HG03135 (cell line): ENCODE results near the gene MYO1C.

Experiments
- ATAC-seq: cut with Tn5 transposase; IDR thresholded peaks from one replicate; pipeline ENCODE4 v1.9.1; 2021; ENCODE audit warnings: mild to moderate bottlenecking, moderate library complexity; ENCODE audit not compliant: unreplicated experiment

MYO1C gene

GRCh38 chr17:1485423-1486376, 6.8 kb downstream of the MYO1C start:
- no peak for ATAC-seq

DNA sequence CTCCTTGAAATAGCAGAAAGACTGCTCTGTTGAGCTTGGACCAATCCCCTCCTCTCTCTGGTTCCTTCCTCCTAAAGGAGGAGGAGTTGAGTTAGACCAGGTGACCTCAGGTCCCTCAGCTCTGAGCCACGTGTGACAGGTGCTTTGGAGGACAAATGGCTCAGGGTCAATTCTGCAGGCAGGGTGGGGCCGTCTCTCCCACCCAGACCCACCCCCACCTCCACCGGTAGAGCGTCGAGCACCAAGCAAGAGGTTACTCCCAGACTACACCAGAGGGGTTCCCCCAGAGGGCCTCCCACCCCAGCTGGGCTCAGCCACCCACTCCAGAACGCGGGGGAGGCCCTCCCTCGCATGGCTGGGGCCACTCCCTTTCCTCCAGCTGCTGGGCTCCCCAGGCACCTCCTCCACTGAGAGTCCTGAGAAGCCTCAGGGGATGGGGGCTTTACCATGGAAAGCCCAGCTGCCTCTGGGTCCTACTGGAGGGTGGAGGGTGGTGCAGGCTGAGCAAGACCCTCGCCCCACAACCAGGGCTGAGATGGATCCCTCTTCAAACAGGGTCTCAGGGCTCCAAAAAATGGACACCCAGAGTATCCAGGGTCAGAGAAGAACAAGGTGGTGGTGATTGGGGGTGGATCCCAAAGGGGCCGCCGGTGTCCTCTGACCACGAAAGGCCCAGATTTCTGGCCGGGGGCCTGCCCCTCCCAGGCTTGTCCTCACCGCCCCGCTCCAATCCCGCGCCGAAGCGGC, 7.6 kb downstream of the MYO1C start:
- ATAC-seq, result peak; percentile 36

DNA sequence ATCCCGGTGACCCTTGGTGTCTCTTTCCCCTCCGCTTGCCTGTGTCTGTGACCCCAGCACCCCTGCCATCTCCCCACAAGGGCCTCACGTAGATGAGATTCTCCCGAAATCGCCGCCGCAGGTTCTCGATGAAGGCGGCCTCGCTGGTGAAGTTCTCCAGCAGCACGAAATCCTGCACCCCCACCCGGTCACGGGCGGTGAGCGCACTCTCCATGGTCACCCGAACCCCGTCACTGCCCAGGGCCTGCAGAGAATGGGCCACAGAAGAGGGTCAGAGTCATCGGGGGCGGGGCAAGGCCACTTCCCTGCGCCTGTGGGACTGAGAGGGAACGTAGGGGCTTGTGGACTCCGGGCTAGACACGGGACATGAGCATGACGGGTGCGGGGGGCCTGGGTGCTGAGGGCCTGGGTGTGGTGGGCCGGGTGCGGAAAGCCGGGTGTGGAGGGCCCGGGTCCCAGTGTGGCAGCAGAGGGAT, 8.4 kb downstream of the MYO1C start:
- no peak for ATAC-seq

GRCh38 chr17:1482680-1483079, 9.8 kb downstream of the MYO1C start:
- ATAC-seq, result no peak

DNA sequence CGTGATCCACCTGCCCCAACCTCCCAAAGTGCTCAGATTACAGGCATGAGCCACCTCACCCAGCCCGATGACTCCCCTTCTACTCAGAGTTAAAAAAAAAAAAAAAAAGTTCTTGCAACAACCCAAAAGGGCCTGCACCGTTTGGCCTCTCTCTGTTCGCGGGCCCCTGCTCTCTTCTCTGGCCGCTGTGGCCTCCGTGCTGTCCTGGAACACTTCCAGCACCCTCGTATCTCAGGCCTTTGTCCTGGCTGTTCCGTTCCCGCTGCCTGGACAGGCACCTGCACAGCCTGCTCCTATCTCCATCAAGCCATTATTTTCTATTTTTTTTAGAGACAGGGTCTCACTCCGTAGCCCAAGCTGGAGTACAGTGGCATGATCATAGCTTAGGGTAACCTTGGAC, 10.8 kb downstream of the MYO1C start:
- ATAC-seq, result no peak

DNA sequence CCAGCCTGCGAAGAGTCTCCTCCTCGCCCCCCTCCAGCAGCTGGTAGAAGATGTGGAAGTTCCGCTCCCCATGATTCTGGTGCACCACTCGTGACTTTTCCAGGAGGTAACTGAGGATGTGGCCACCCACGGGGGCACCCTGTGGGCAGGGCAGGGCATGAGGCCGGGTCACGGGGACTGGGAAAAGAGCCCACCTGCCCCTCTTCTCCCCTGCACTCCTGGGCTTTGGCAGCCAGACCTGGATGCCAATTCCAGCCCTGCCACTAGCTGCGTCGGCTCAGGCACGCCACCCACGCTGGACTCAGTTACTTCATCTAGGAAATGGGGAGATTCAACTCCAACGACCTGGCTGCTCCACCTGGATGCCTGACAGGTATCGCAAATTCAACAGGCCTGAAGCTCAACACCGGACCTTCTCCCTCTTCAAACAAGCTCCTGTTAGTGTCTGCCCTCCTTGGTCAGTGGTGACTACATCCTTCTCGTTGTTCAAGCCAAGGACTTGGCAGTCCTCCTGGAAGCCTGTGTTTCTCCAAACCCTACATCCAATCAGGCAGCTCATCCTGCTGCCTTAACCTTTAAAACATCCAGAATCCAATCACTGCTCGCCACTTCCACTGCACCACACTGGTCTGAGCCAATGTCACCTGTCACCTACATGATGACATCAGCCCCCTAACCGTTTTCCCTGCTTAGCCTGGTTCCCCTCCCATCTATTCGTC, 11.6 kb downstream of the MYO1C start:
- ATAC-seq, result no peak

GRCh38 chr17:1478418-1478817, 14.1 kb downstream of the MYO1C start:
- ATAC-seq, result no peak

DNA sequence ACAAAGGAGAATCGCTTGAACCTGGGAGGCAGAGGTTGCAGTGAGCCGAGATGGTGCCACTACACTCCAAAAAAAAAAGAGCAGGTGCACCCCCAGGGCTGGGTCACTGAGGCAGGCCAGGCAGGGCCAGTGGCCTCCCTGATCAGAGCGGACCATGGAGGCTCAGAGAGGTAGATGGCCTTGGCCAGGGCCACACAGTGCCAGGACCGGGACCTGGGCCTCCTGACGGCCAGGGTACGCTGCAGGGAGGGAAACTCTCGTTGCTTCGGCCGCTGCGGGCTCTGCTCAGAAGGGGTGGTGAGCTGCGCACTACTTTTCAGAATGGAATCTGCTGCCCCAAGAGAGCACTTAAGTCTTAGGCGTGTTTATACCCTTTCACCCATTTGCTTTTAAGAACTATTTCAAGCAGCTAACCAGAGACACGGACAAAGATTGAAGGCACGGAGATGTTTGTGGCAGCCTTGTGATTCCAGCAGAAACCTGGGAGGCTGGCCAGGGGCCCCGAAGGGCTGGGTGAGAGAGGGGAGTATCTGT, 17.1 kb downstream of the MYO1C start:
- no peak for ATAC-seq

DNA sequence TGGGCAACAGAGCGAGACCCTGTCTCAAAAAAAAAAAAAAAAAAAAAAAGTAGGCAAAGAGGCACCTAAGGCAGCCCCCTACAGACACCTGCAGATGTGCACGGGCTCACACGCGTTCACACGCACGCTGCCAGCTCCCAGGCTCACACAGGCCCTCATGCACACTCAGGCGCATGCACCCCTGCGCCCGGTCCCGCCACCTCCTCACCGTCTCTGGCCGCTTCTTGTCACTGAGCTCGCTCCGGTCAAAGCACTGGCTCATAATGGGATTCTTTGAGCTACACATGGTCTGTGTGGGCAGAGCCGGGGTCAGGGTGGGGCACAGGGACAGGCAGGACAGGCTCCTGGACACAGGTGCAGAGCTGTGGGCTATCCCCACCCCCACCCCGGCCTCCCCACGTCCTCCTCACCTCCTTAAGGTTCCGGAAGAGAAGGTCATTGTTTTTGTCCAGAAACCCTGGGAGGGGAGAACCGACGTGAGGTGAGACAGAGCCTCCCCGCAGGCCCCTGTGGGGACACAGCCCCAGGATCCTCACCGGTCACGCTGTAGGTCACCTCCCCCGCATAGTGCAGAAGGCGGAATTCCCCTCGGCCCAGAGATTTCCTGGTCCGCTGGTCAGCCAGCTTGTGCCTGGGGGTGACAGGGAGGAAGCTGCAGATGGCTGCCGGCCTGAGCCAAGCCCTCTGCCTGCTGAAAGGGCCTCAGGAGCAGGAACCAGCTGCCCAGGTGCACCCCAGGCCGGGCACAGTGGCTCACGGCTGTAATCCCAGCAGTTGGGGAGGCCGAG, 17.9 kb downstream of the MYO1C start:
- ATAC-seq, result peak; percentile 59

DNA sequence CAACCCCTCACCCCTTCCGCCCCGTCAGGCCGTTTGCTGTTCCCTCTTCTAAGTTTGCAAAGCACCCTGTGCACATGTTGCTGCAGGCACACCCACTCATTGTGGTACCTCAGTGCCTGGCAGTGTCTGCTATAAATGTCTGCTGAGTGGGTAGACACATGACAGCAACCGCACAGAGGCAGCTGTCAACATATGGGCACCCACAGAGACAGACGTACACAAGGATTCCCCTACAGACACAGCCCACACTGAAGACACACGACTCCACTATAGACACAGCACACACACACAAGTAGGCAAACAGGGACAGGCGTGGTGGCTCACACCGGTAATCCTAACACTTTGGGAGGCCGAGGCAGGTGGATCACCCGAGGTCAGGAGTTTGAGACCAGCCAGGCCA, 18.6 kb downstream of the MYO1C start:
- ATAC-seq, result no peak

DNA sequence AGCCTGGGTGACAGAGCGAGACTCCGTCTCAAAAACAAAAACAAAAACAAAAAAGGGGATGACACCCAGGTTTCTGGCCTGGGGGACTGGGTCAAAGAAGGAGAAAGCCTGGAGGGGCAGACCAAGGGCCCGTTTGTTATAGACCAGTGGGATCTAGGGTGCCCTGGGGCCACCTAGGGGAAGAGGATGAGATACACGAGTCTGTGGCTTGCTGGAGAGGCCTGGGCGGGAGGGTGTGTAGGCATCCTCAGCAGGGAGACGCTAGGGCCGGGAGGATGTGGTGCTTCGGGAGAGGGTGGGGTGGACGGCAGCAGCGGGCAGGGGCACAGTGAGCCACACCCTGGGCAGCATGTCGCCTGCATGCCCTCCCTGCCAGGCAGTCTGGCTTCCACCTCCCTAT, 19.3 kb downstream of the MYO1C start:
- ATAC-seq, result no peak

DNA sequence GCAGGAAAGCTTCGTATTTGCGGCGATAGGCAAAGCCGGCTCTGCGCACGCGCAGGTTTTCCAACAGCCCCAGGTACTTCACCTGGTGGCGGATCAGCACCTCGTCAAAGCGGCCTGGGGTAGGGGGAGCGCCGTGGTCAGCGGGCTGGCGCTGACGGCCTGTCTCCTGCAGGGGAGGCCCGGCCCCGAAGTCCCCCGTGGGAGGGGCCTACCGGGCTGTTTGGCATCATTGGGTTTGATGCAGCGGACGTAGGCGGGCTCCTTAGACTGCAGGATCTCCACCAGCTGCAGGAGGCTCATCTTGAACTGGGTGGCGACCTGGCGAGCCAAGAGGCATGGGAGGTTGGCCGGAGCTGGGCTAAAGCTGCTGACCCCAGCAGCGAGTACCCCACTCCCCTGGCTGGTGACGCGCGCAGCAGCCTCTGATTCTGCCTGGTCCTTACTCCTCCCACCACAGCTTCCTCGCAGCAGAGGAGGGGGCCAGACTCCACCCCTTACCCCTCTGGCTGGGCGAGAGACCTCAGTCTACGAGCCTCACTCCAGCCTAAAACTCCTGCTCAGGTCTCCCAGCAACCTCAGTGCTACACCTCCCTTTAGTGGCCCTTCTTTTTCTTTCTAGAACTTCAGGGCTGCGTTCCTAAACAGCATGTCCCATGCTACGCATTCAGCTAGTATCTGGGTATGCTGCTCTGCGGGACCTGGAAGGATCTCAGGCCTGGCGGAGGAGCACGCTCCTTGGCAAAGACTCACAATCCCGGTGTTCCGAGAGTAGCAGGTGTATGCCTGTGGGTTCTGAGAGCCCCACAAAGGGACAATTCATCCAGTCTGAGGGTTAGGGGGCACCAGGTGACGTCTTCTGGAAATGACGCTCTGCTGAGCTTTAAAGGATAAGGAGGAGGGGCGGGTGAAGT, 20.3 kb downstream of the MYO1C start:
- ATAC-seq, result no peak

- ATAC-seq, result no peak
Measured at GRCh38 chr17:1471490-1471889, 21.0 kb downstream of the MYO1C start.

GRCh38 chr17:1470755-1471462, 21.6 kb downstream of the MYO1C start:
- no peak for ATAC-seq

DNA sequence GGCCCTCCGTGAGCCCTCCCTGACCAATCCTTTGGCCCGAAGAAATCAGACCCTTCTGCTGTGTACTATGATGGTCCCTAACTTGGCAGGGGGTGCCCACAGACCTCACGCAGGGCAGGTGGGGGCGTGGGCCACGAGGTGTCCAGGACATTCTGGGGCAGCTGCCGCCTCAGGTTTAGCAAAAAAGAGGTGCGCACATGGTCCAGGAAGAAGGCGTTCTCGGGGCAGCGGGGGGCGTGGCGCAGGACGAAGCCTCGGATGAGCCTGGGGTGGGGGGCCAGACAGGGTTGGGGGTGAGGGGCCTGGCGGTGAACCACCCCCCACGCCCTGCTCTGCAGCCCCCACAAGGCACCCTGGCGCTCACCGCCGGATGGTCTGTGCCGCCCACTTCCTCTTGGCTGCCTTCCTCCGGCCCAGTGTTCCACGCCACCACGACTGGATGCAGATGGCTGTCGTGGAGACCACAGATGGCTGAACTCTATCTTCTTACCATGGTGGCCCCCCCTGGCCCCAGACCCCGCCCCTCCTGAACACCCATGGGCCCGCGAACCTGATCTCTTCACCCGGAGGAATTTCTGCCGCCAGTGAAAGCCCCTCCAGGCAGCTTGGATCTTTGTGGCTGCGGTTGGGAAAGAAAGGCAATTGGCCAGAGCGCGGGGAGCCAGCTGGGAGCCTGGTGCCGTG, 22.3 kb downstream of the MYO1C start:
- ATAC-seq, result no peak

- ATAC-seq, result no peak
Measured at GRCh38 chr17:1469231-1469852, 23.1 kb downstream of the MYO1C start.

DNA sequence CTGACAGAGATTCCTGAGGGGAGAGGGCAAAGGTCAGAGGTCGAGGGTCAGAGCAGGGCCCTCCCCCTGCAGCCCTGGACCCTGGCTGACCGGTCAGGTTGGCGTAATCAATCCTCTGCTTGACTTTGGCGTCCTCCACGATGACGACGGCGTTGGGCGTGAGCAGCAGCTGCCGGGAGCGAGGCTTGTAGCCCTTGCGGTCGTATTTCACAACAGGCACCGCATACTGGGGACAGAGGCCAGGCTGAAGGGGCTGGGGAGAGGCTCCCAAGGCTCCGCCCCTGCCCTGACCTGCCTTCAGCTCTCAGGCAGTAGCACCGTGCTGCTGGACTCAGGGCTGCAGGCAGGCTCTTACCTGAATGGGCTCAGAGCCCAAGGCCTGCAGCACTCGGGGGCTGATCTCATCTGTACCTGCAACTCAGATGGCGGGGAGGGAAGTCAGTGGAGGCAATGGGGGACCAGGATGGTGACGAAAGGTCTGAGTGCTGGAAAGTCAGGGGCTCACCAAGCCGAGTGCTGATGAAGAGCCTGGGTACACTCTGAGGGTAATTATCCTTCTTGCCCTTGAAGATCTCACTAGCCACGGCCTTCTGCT, 24.5 kb downstream of the MYO1C start:
- ATAC-seq, result no peak
